ENCODE results near the gene PANK4. TPM values are rescaled to one million over a fixed set of nuclear protein-coding genes. Genes with fewer than 3 reads are reported as not detected.

PANK4 gene
- total and polyA plus RNA-seq, 2 donors (not counting 3 experiments of a cell fraction or from before 2014, with no cell fraction given): 22.1 to 34.0 TPM

DNA sequence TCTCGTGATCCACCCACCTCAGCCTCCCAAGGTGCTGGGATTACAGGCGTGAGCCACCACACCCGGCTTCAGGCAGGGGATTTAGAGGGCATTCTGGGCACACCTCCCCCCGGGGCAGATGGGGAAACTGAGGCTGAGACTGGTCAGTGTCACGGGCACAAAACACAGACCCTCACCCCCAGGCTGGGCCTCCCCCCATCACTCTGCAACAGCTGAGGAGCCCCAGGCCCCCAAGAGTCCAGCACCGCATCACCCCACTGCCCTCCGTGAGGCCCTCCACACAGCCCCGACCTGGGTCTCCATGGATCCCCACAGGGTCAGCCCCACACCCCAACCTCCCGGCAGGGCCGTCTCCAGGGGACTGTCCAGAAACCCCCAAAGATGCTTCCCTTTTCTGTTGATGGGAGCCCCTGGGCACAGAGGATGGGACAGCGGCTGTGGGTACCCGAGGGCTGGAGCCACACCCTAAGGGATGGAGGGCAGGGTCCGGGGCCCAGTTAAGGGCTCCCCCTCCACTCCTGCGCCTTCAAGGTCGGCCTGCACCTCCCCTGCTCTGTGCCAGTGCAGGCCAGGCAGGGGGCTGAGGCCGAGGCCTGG, 40.8 kb upstream of the PANK4 start:
- intact Hi-C loops (cut with micrococcal nuclease) (no loop called here), dilution Hi-C loops (cut with MboI; ENCODE audit: extremely low pct_ligation_motif_present, low sequenced_read_pairs) (no loop called here)
- TF ChIP-seq, protein P1, sequence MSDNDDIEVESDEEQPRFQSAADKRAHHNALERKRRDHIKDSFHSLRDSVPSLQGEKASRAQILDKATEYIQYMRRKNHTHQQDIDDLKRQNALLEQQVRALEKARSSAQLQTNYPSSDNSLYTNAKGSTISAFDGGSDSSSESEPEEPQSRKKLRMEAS (IDR thresholded peaks at IDR 0.05; ENCODE audit: insufficient read depth, insufficient read length): no peak
- no peak for TF ChIP-seq MYC (IDR thresholded peaks at IDR 0.05; ENCODE audit: low read depth, low read length)
- no peak for TF ChIP-seq GATA2 (IDR thresholded peaks at IDR 0.05; ENCODE audit: insufficient read depth, insufficient read length, low read depth, low read length)
- TF ChIP-seq JUN (IDR thresholded peaks at IDR 0.05; ENCODE audit: borderline replicate concordance, insufficient read depth, insufficient read length, low read depth): no peak
- no peak for TF ChIP-seq EZH2 (IDR thresholded peaks at IDR 0.05; ENCODE audit: borderline replicate concordance, low read depth, low read length, severe bottlenecking)
- no peak for TF ChIP-seq POLR2A (IDR thresholded peaks at IDR 0.05; ENCODE audit: low read depth, low read length)
- no peak for TF ChIP-seq POLR2AphosphoS5 (IDR thresholded peaks at IDR 0.05; ENCODE audit: insufficient read depth, low read depth, low read length)
- Histone ChIP-seq H3K9me1 (replicated peaks; ENCODE audit: control insufficient read depth, extremely low read depth, insufficient read depth, low read length) (no peaks in the 10 kb centered on the region), H3K9me3 (replicated peaks; ENCODE audit: control insufficient read depth, insufficient read depth, low read length) (no peaks in the 10 kb centered on the region), H3K9ac (replicated peaks; ENCODE audit: extremely low read depth, insufficient read depth, low read length) (no peak overlapping the region), H3K27me3 (ENCODE audit: control insufficient read depth in 2 of 2, insufficient read depth in 2 of 2, low read length in 2 of 2) (no peaks in the 10 kb centered on the region), H3K4me2 (ENCODE audit: insufficient read depth, low read length) (no peak overlapping the region), H3K4me1 (ENCODE audit: control insufficient read depth, extremely low read depth, insufficient read depth, low read length) (no peaks in the 10 kb centered on the region), H3K4me3 (replicated peaks in 1 of 3; ENCODE audit: insufficient read depth in 1 of 3, low read depth in 1 of 3, low read length in 3 of 3) (no peak overlapping the region), H2AFZ (ENCODE audit: low read depth, low read length) (no peak overlapping the region), H4K20me1 (replicated peaks; ENCODE audit: control insufficient read depth, extremely low read depth, insufficient read depth, low read length) (no peaks in the 10 kb centered on the region), H3K36me3 (ENCODE audit: control insufficient read depth in 2 of 2, extremely low read depth in 1 of 2, insufficient read depth in 2 of 2, low read length in 2 of 2) (peaks cover 0 to 1% of the 10 kb centered on the region in 2 experiments), H3K79me2 (ENCODE audit: control insufficient read depth, insufficient read depth, low read length) (no peaks in the 10 kb centered on the region), H3K27ac (ENCODE audit: insufficient read depth, low read depth, low read length) (no peak overlapping the region)
- DNase-seq (ENCODE audit: low read depth, low spot score): no peak
- POLR2A ChIA-PET: no interaction called here
- no peak for FAIRE-seq
- BruUV-seq (replicated peaks): no TSS peak
- CTCF ChIA-PET: no interaction called here

Data from endothelial cell of umbilical vein (primary cell).